Prostate gland (tissue), 2 donors: Measurements from ENCODE around the gene SRR. TPM values are rescaled to one million over a fixed set of nuclear protein-coding genes. Genes with fewer than 3 reads are reported as not detected.

Source experiments
- DNase-seq: peaks from one replicate; pipeline ENCODE4 v3.0.0-alpha.2; 2019; ENCODE audit warnings: low spot score
- H3K27ac ChIP-seq, 2 donors: fragments of 200-600 bp; sonication (generic); 2 replicates each; pipeline ENCODE4 v1.5.1; 2017 to 2019
- H3K27me3 ChIP-seq: fragments of 200-600 bp; sonication (generic); replicated peaks from 2 replicates; pipeline ENCODE4 v1.5.1; 2019; ENCODE audit not compliant: insufficient read depth
- H3K36me3 ChIP-seq, 2 donors: fragments of 200-600 bp; sonication (generic); 1 replicate in 1 of 2; 2 replicates in 1 of 2; pipeline versions ENCODE4 v1.5.1 to v1.8.1; 2017 to 2019
- H3K4me1 ChIP-seq: fragments of 200-600 bp; sonication (generic); replicated peaks from 2 replicates; pipeline ENCODE4 v1.5.1; 2019
- H3K4me3 ChIP-seq, 2 donors: fragments of 200-600 bp; sonication (generic); 2 replicates each; pipeline ENCODE4 v1.5.1; 2017 to 2019
- H3K9me3 ChIP-seq: fragments of 200-600 bp; sonication (generic); 2 replicates; pipeline ENCODE4 v1.5.1; 2017
- POLR2A ChIP-seq: fragments of 450-650 bp; IDR thresholded peaks from one replicate; pipeline ENCODE4 v1.6.1; 2016; ENCODE audit warnings: antibody characterized with exemption, mild to moderate bottlenecking
- POLR2AphosphoS5 ChIP-seq: sonication (generic); formaldehyde crosslinking; IDR thresholded peaks from one replicate; pipeline ENCODE4 v1.6.1; 2017; ENCODE audit warnings: antibody characterized with exemption
- WGBS: methylation state at CpG from one replicate; pipeline ENCODE4 v1.1.5; 2018; 5-methylcytosine and 5-hydroxymethylcytosine counted together
- intact Hi-C: fragments of 100-400 bp; cut with DNase I; formaldehyde crosslinking; loops from one replicate; pipeline ENCODE4 v1.14.2; 2022
- total RNA-seq, 2 donors: library from RNA; depleted of rRNA; stranded (reverse); fragments of >200 nt; gene quantifications; one replicate each; pipeline ENCODE4 v1.1.0, GENCODE V29; 2016
- TF ChIP-seq, protein P1 (sequence below), 4 experiments: fragments of 200-600 bp in 2 of 4; fragments of 450-650 bp in 2 of 4; sonication (generic) in 2 of 4; IDR thresholded peaks; 1 replicate in 3 of 4; 2 replicates in 1 of 4; pipeline ENCODE4 v1.5.1; 2016 to 2019; ENCODE audit warnings: antibody characterized with exemption in 4 of 4, mild to moderate bottlenecking in 2 of 4, moderate library complexity in 2 of 4

SRR gene
- total RNA-seq, 2 donors from 2014 or later, result 10.8 to 27.5 TPM

DNA sequence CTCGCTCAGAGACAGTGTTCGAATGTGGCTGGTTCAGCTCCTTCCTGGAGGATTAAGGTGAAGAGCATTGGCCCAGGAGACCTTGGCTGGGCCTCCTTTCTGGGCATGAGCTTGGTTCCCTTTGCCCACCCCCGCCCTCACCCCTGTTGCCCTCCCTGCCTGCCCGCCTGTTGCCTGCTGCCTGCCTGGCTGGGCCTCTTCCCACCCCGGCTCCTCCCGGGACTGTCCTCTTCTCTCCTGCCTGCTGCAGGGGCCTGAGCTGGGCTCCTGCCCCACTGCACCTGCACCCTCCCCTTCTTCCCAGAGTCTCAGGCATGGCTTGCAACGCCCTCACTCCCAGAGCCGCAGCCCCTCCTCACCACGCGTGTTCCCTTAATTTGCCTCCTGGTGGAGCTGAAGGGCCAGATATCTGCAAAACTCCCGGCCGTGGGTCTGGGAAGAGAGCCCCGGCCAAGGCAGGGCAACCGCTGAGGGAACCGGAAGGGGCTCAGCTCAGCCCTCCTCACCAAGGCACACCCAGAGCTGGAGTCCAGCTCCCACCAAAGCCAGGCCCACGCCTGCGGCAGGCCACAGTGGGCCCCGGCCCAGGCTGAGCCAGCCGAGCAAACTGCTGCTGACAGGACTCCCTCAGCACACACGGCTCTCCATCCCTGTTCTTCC is 65.9 kb downstream of the SRR start:
- Histone ChIP-seq H3K27me3 (no peaks in the 10 kb centered on the region), H3K36me3 (peaks cover 0 to 13% of the 10 kb centered on the region in 2 donors), H3K4me1 (peaks cover 1% of the 10 kb centered on the region), H3K9me3 (no peaks in the 10 kb centered on the region), H3K27ac (no peak overlapping the region), H3K4me3 (no peak overlapping the region)
- no peak for DNase-seq
- TF ChIP-seq, protein P1, sequence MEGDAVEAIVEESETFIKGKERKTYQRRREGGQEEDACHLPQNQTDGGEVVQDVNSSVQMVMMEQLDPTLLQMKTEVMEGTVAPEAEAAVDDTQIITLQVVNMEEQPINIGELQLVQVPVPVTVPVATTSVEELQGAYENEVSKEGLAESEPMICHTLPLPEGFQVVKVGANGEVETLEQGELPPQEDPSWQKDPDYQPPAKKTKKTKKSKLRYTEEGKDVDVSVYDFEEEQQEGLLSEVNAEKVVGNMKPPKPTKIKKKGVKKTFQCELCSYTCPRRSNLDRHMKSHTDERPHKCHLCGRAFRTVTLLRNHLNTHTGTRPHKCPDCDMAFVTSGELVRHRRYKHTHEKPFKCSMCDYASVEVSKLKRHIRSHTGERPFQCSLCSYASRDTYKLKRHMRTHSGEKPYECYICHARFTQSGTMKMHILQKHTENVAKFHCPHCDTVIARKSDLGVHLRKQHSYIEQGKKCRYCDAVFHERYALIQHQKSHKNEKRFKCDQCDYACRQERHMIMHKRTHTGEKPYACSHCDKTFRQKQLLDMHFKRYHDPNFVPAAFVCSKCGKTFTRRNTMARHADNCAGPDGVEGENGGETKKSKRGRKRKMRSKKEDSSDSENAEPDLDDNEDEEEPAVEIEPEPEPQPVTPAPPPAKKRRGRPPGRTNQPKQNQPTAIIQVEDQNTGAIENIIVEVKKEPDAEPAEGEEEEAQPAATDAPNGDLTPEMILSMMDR (IDR thresholded peaks at IDR 0.05), result no peak
- no peak for TF ChIP-seq POLR2AphosphoS5
- TF ChIP-seq POLR2A, result no peak
- WGBS, result 67% methylated on average over 20 of the region's 20 CpGs
- intact Hi-C loops, result no loop called here

DNA sequence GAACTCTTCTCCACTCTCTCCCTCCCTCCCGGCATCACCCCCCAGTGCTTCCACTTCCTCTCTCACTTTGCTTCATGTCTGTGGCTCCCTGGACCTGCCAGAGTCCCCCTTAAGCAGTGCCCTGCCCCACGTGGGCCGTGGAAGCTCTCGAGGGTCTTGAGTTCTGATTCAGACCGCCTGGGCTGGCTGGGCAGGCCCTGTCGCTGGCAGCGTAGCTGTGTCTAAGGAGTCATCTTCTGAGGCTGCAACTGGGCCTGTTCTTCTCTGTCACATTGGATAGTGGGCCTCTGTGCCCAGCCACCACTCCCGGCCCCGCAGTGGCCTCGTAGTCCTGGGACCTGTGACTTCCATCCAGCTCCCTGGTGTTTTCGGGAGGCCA is 66.5 kb downstream of the SRR start:
- no peak for TF ChIP-seq POLR2A
- intact Hi-C loops, result no loop called here
- H3K4me1 ChIP-seq, result peaks cover 3% of the 10 kb centered on the region
- no peak for DNase-seq
- no peak overlapping the region for H3K4me3 ChIP-seq
- H3K9me3 ChIP-seq, result no peaks in the 10 kb centered on the region
- 85% methylated on average over 11 of the region's 11 CpGs for WGBS
- H3K27me3 ChIP-seq, result no peaks in the 10 kb centered on the region
- H3K36me3 ChIP-seq, result peaks cover 0 to 13% of the 10 kb centered on the region in 2 donors
- H3K27ac ChIP-seq, result no peak overlapping the region

DNA sequence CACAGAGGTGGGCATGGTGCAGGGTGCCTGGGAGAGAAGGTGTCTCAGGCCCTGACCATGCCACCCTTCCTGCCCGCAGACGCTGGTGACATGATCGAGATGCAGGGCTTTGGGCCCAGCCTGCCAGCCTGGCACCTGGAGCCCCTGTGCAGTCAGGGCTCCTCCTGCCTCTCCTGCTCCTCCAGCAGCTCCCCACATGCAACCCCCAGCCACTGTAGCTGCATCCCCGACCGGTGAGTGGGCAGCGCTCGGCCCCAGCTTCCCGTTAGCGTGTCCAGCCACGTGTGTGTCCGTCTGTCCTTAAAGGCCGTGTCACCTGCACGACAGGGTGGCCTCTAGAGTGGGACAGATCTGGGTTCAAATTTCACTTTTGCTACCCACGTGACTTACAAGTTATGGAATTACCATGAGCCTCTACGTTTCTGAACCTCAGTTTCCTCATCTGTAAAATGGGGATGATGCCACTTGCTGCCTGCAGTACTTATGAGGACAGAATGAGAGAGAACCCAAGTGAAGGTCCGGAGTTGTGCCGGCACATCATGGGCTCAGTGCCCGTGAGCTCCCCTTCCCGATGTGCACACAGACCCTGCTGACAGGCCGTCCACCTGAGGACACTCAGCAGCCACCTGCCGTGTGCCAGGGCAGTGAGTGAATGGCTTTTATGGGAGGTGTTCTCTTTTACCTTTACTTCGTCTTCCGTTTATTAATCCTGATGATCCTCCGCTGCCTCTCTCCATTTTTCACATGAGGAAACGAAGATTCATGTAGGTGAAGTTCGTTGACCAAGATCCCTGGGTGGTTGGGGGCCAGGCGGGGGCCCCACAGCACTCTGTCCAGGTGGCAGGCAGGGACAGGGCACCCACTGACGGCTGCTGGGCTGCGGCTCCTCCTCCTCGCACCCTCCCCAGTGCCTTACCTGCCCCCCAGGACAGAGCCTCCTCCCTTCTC is 67.7 kb downstream of the SRR start:
- peaks cover 0 to 13% of the 10 kb centered on the region in 2 donors for H3K36me3 ChIP-seq
- H3K9me3 ChIP-seq, result no peaks in the 10 kb centered on the region
- TF ChIP-seq POLR2A (no peak), POLR2AphosphoS5 (no peak)
- TF ChIP-seq, protein P1 (IDR thresholded peaks at IDR 0.05), result no peak
- H3K4me1 ChIP-seq, result peaks cover 3% of the 10 kb centered on the region
- no peaks in the 10 kb centered on the region for H3K27me3 ChIP-seq
- DNase-seq, result no peak
- WGBS, result 93% methylated on average over 30 of the region's 30 CpGs
- intact Hi-C loops, result no loop called here
- no peak overlapping the region for H3K4me3 ChIP-seq
- H3K27ac ChIP-seq, result no peak overlapping the region

DNA sequence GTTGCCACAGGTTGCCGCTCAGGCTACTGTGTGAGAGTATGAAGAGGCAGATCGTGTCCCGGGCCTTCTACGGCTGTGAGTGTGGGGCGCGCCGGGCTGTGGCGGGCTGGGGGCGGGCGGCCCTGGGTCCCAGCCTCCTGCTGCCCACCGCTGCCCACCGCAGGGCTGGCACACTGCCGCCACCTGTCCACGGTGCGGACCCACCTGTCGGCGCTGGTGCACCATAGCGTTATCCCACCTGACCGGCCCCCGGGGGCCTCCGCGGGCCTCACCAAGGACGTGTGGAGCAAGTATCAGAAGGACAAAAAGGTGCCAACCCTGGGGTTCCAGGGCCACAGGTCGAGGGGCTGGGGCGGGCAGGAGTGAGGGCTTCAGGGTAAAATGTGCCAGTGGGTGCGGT is 68.4 kb downstream of the SRR start:
- no peak for DNase-seq
- no peaks in the 10 kb centered on the region for H3K27me3 ChIP-seq
- peaks cover 0 to 13% of the 10 kb centered on the region in 2 donors for H3K36me3 ChIP-seq
- 92% methylated on average over 24 of the region's 26 CpGs for WGBS
- intact Hi-C loops, result no loop called here
- H3K9me3 ChIP-seq, result no peaks in the 10 kb centered on the region
- TF ChIP-seq, protein P1 (IDR thresholded peaks at IDR 0.05), result no peak
- TF ChIP-seq POLR2A, result no peak
- TF ChIP-seq POLR2AphosphoS5, result no peak
- no peak overlapping the region for H3K4me3 ChIP-seq
- H3K27ac ChIP-seq, result no peak overlapping the region
- H3K4me1 ChIP-seq, result peaks cover 3% of the 10 kb centered on the region

DNA sequence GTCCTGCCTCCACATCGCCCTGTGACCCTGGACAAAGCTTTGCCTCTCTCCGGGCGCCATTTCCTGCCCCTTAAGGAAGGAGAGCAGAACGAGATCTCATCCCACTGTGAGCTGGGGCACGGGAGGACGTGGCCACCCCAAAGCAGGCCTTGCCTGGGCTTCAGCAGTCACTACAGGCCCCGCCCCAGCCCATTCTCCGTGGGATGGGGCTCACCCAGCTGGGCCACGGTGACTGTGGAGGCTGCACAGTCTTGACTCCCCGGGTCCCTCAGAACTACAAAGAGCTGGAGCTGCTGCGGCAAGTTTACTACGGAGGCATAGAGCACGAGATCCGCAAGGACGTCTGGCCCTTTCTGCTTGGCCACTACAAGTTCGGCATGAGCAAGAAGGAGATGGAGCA is 68.9 kb downstream of the SRR start:
- TF ChIP-seq, protein P1 (IDR thresholded peaks at IDR 0.05), result no peak
- TF ChIP-seq POLR2AphosphoS5 (no peak), POLR2A (no peak)
- WGBS, result 90% methylated on average over 14 of the region's 16 CpGs
- H3K27ac ChIP-seq, result no peak overlapping the region
- intact Hi-C loops, result no loop called here
- DNase-seq, result no peak
- peaks cover 0 to 13% of the 10 kb centered on the region in 2 donors for H3K36me3 ChIP-seq
- H3K9me3 ChIP-seq, result no peaks in the 10 kb centered on the region
- no peak overlapping the region for H3K4me3 ChIP-seq
- peaks cover 3% of the 10 kb centered on the region for H3K4me1 ChIP-seq
- H3K27me3 ChIP-seq, result no peaks in the 10 kb centered on the region
